Measurements from ENCODE around the gene SRRM4.

SRRM4 gene

GRCh38 chr12:119202544-119202943 is 221.2 kb downstream of the SRRM4 start:
- no peak for DNase-seq (ENCODE audit: low spot score)

DNA sequence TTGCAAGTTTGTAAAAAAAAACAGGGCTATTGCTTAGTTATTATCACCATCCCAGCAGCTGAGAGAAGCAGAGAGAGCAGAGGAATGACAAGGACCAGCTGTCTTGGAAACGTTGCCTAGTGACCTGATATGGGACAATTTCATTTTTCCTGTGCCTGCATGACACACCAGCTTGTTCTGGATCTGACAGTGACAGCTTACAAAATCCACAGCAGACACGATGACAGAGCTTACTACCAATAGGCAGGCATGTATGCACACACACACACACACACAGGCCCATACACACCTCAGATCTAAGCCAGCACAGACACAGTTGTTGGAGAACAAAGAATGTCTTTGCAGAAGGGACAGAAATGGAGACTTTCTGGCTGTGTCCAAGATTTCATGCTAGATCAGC is 222.8 kb downstream of the SRRM4 start:
- no peak for DNase-seq (ENCODE audit: low spot score)

DNA sequence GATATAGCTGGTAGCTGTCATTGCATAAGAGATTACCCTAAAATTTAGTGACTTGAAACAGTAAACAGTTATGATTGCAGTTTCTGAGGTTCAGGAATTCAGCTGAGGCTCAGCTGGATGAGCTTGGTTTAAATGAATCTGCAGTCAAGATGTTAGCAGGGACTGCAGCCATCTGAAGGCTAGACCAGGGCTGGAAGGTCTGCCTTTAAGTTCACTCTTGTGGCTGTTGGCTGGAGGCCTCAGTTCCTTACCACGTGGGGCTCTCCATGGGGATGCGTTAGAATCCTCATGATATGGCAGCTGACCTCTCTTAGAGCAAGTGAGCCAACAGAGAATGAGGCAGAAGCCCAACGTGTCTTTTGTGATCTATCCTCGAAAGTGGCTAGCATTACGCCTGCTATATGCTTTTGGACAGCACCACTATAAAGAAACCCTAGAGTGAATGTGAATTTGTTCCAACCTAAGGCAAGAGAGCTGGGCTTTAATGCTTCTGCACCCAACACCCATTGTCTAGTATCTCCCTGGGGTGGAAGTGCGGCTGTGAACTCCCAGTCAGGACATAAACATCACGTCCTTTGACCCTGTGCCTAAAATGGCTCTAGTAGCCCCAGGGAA is 223.4 kb downstream of the SRRM4 start:
- no peak for DNase-seq (ENCODE audit: low spot score)

- no peak for DNase-seq (ENCODE audit: low spot score)
These were observed 225.2 kb downstream of the SRRM4 start for GRCh38 chr12:119206348-119207062.

- no peak for DNase-seq (ENCODE audit: low spot score)
These were observed 225.8 kb downstream of the SRRM4 start for GRCh38 chr12:119207063-119207560.

DNA sequence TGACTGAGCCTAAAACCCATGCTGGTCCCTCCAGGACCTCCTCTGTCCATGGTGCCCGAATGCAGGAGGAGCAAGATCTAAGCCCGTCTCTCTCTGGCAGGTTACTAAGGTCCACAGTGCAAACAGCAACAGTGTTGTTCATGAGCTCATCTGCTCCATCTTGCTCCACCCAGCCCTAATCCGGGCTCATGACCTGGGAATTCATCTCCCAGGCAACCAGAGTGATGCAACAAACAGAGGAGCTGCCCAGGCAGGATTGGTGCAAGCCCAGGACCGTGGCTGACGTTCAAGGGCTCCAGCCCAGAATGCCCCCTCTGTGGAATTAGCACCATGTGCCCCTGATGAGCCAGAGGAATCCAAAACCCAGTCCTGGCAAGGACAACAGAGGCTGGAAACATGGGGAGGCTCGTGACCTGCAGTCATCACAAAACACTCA is 227.3 kb downstream of the SRRM4 start:
- no peak for DNase-seq (ENCODE audit: low spot score)

DNA sequence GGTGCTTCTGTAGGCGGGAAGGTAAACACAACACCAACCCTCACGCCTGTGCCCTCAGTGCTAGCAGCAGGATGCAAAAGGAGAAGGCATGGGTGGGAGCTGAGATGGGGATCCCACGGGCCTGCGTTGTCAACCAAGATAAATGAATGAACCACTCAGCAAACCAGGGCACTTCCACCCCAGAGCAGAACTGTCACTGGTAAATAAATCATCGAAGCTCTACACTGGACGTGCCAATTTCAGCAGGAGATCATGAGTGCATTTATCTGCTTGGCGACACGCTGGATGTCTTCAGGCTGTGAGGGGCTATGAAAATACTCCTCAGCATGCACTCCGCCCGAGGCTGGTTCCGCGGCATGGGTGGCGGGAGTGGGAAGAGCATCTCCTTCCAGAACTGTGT is 230.5 kb downstream of the SRRM4 start:
- no peak for DNase-seq (ENCODE audit: low spot score)
